Measurements from ENCODE around the gene GRIN3B. TPM values are rescaled to one million over a fixed set of nuclear protein-coding genes. Genes with fewer than 3 reads are reported as not detected.

The GRIN3B gene
- total RNA-seq, 2 donors from 2014 or later: not detected

DNA sequence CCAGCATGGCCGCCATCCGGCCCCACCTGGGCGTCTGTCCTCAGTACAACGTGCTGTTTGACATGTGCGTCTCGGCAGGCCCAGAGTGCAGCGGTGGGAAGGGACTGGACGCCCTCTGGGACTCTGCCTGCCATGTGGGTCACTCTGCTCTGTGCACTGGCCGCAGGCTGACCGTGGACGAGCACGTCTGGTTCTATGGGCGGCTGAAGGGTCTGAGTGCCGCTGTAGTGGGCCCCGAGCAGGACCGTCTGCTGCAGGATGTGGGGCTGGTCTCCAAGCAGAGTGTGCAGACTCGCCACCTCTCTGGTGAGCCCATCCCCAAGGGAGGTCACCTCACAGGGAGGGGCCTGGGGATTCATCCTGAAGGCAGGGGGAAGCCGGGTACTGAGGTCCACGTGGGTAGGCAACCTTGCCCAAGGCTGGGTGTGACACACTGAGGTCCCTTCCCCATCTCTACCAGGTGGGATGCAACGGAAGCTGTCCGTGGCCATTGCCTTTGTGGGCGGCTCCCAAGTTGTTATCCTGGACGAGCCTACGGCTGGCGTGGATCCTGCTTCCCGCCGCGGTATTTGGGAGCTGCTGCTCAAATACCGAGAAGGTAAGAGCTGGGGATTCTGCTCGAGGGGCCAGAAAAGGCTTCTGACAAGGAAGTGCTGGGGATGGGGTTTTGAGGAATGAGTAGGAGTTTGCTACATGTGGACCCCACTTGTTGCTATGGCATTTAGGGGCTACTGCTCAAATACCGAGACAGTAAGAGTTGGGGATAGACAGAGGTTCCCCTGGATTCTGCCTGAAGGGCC lies 51.0 kb downstream of the GRIN3B start:
- intact Hi-C loops (cut with DNase I): no loop called here
- H3K27ac ChIP-seq: no peak overlapping the region

GRCh38 chr19:1051791-1052190 lies 51.6 kb downstream of the GRIN3B start:
- H3K9ac ChIP-seq (ENCODE audit: low read depth in 2 of 2, low read length in 2 of 2): no peak overlapping the region

More for the DNA sequence above, 51.0 kb downstream of the GRIN3B start:
- H3K9ac ChIP-seq (ENCODE audit: low read depth in 2 of 2, low read length in 2 of 2): no peak overlapping the region
- no peaks in the 10 kb centered on the region for H3K4me1 ChIP-seq
- H3K9me3 ChIP-seq: no peaks in the 10 kb centered on the region
- no peaks in the 10 kb centered on the region for H3K36me3 ChIP-seq
- no peak for DNase-seq
- no peaks in the 10 kb centered on the region for H3K27me3 ChIP-seq
- no peak overlapping the region for H3K4me3 ChIP-seq
- TF ChIP-seq, protein P1, sequence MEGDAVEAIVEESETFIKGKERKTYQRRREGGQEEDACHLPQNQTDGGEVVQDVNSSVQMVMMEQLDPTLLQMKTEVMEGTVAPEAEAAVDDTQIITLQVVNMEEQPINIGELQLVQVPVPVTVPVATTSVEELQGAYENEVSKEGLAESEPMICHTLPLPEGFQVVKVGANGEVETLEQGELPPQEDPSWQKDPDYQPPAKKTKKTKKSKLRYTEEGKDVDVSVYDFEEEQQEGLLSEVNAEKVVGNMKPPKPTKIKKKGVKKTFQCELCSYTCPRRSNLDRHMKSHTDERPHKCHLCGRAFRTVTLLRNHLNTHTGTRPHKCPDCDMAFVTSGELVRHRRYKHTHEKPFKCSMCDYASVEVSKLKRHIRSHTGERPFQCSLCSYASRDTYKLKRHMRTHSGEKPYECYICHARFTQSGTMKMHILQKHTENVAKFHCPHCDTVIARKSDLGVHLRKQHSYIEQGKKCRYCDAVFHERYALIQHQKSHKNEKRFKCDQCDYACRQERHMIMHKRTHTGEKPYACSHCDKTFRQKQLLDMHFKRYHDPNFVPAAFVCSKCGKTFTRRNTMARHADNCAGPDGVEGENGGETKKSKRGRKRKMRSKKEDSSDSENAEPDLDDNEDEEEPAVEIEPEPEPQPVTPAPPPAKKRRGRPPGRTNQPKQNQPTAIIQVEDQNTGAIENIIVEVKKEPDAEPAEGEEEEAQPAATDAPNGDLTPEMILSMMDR (IDR thresholded peaks at IDR 0.05): no peak

DNA sequence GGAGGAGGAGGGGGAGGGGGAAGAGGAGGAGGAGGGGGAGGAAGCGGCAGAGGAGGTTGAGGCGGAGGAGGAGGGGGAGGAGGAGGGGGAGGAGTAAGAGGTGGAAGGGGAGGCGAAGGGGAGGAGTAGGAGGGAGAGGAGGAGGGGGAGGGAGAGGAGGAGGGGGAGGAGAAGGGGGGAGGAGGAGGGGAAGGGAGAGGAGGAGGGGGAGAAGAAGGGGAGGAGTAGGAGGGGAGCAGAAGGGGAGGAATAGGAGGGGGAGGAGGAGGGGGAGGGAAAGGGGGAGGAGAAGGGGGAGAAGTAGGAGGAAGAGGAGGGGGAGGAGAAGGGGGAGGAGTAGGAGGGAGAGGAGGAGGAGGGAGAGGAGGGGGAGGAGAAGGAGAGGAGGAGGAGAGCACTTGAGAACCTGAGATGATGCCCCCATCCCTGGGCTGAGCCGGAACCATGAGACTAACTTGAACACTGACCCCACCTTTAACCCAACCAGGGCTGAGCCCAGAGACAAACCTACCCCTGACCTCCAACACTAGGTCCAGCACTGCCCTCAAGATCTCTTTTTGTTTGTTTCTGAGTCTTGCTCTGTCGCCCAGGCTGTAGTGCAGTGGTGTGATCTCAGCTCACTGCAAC lies 52.2 kb downstream of the GRIN3B start:
- Histone ChIP-seq H3K9me3 (no peaks in the 10 kb centered on the region), H3K27me3 (no peaks in the 10 kb centered on the region), H3K4me3 (no peak overlapping the region), H3K4me1 (no peaks in the 10 kb centered on the region), H3K27ac (no peak overlapping the region), H3K36me3 (no peaks in the 10 kb centered on the region), H3K9ac (ENCODE audit: low read depth in 2 of 2, low read length in 2 of 2) (no peak overlapping the region)
- TF ChIP-seq, protein P1 (IDR thresholded peaks at IDR 0.05): no peak
- no peak for DNase-seq
- intact Hi-C loops (cut with DNase I): no loop called here

More at GRCh38 chr19:1051791-1052190, 51.6 kb downstream of the GRIN3B start:
- TF ChIP-seq, protein P1 (IDR thresholded peaks at IDR 0.05): no peak
- Histone ChIP-seq H3K36me3 (no peaks in the 10 kb centered on the region), H3K4me3 (no peak overlapping the region), H3K9me3 (no peaks in the 10 kb centered on the region), H3K27ac (no peak overlapping the region), H3K4me1 (no peaks in the 10 kb centered on the region), H3K27me3 (no peaks in the 10 kb centered on the region)
- intact Hi-C loops (cut with DNase I): no loop called here
- DNase-seq: no peak

- TF ChIP-seq, protein P1 (IDR thresholded peaks at IDR 0.05): no peak
- Histone ChIP-seq H3K27ac (no peak overlapping the region), H3K9me3 (no peaks in the 10 kb centered on the region), H3K4me1 (no peaks in the 10 kb centered on the region), H3K27me3 (no peaks in the 10 kb centered on the region), H3K4me3 (no peak overlapping the region), H3K9ac (ENCODE audit: low read depth in 2 of 2, low read length in 2 of 2) (no peak overlapping the region), H3K36me3 (no peaks in the 10 kb centered on the region)
- DNase-seq: no peak
- intact Hi-C loops (cut with DNase I): no loop called here
Measured at GRCh38 chr19:1053176-1054101, 53.2 kb downstream of the GRIN3B start.

All from colonic mucosa (tissue), 4 donors.